Upper lobe of right lung (tissue), 1 donor: ENCODE results near the gene RBM28. TPM values are rescaled to one million over a fixed set of nuclear protein-coding genes. Genes with fewer than 3 reads are reported as not detected.

ENCODE experiments used
- ATAC-seq: fragments of 200-7000 bp; cut with Tn5 transposase; one replicate; pipeline ENCODE4 v1.9.1; 2020; ENCODE audit warnings: mild to moderate bottlenecking, moderate library complexity
- DNase-seq: peaks from one replicate; pipeline ENCODE4 v3.0.0-alpha.2; 2020
- H3K27ac ChIP-seq: fragments of 200-600 bp; one replicate; pipeline ENCODE4 v1.8.0; 2022
- H3K27me3 ChIP-seq: fragments of 200-600 bp; one replicate; pipeline ENCODE4 v1.8.0; 2022; ENCODE audit warnings: mild to moderate bottlenecking
- H3K36me3 ChIP-seq: fragments of 200-600 bp; one replicate; pipeline ENCODE4 v1.8.0; 2022
- H3K4me1 ChIP-seq: fragments of 200-600 bp; one replicate; pipeline ENCODE4 v1.8.0; 2022
- H3K4me3 ChIP-seq: fragments of 200-600 bp; one replicate; pipeline ENCODE4 v1.8.0; 2022; ENCODE audit warnings: mild to moderate bottlenecking
- H3K9me3 ChIP-seq: fragments of 200-600 bp; one replicate; pipeline ENCODE4 v1.8.0; 2022
- CTCF ChIP-seq: fragments of 200-600 bp; IDR thresholded peaks from one replicate; pipeline ENCODE4 v1.8.0; 2022; ENCODE audit warnings: antibody characterized with exemption
- intact Hi-C: fragments of 100-400 bp; cut with DNase I; formaldehyde crosslinking; loops from one replicate; pipeline ENCODE4 v1.11.0; 2022
- total RNA-seq: library from RNA; stranded (reverse); fragmentation: NEBNext Ultra II Directional; extraction: Animal tissue kit (Norgen Biotek cat#: 25700); gene quantifications from one replicate; pipeline ENCODE4 v1.2.1, GENCODE V29; 2021
- donor health status: DM: no; HTN: yes; CAD: no; lungs with severe emphysema.

RBM28 gene
- total RNA-seq, 1 donor from 2014 or later = 28.3 TPM

- intact Hi-C loops = no loop called here
- Histone ChIP-seq H3K4me3 (no peak overlapping the region), H3K27me3 (no peaks in the 10 kb centered on the region), H3K27ac (no peak overlapping the region), H3K9me3 (no peaks in the 10 kb centered on the region), H3K36me3 (no peaks in the 10 kb centered on the region), H3K4me1 (no peaks in the 10 kb centered on the region)
- TF ChIP-seq CTCF = no peak
- ATAC-seq (no peak), DNase-seq (no peak)
These were observed 34.9 kb upstream of the RBM28 start for GRCh38 chr7:128378637-128379036.

GRCh38 chr7:128376077-128376476, 32.4 kb upstream of the RBM28 start:
- intact Hi-C loops = no loop called here
- no peaks in the 10 kb centered on the region for H3K27me3 ChIP-seq
- DNase-seq = no peak
- H3K27ac ChIP-seq = no peak overlapping the region
- no peaks in the 10 kb centered on the region for H3K36me3 ChIP-seq
- H3K9me3 ChIP-seq = no peaks in the 10 kb centered on the region
- no peak for TF ChIP-seq CTCF
- ATAC-seq = no peak
- no peaks in the 10 kb centered on the region for H3K4me1 ChIP-seq
- H3K4me3 ChIP-seq = no peak overlapping the region

- H3K4me3 ChIP-seq = no peak overlapping the region
- intact Hi-C loops = no loop called here
- no peaks in the 10 kb centered on the region for H3K36me3 ChIP-seq
- ATAC-seq (no peak), DNase-seq (no peak)
- no peaks in the 10 kb centered on the region for H3K27me3 ChIP-seq
- no peak overlapping the region for H3K27ac ChIP-seq
- no peaks in the 10 kb centered on the region for H3K4me1 ChIP-seq
- no peaks in the 10 kb centered on the region for H3K9me3 ChIP-seq
- no peak for TF ChIP-seq CTCF
These were observed 30.3 kb upstream of the RBM28 start for GRCh38 chr7:128374041-128374440.

- intact Hi-C loops = no loop called here
- no peak overlapping the region for H3K4me3 ChIP-seq
- DNase-seq (no peak), ATAC-seq (no peak)
- TF ChIP-seq CTCF = no peak
- H3K36me3 ChIP-seq = no peaks in the 10 kb centered on the region
- H3K4me1 ChIP-seq = no peaks in the 10 kb centered on the region
- no peak overlapping the region for H3K27ac ChIP-seq
- H3K9me3 ChIP-seq = no peaks in the 10 kb centered on the region
- no peaks in the 10 kb centered on the region for H3K27me3 ChIP-seq
These were observed 29.9 kb upstream of the RBM28 start for GRCh38 chr7:128373606-128374005.

- Histone ChIP-seq H3K36me3 (no peaks in the 10 kb centered on the region), H3K9me3 (no peaks in the 10 kb centered on the region), H3K27ac (no peak overlapping the region), H3K4me1 (no peaks in the 10 kb centered on the region), H3K27me3 (peaks cover 4% of the 10 kb centered on the region), H3K4me3 (no peak overlapping the region)
- DNase-seq = no peak
- intact Hi-C loops = no loop called here
- no peak for TF ChIP-seq CTCF
- no peak for ATAC-seq
These were observed 26.8 kb upstream of the RBM28 start for GRCh38 chr7:128370491-128370890.

GRCh38 chr7:128366986-128367385, 23.3 kb upstream of the RBM28 start:
- DNase-seq (no peak), ATAC-seq (no peak)
- Histone ChIP-seq H3K27ac (no peak overlapping the region), H3K4me1 (peaks cover under 1% of the 10 kb centered on the region), H3K36me3 (no peaks in the 10 kb centered on the region), H3K4me3 (no peak overlapping the region), H3K27me3 (peaks cover 17% of the 10 kb centered on the region), H3K9me3 (no peaks in the 10 kb centered on the region)
- TF ChIP-seq CTCF = no peak
- intact Hi-C loops = no loop called here
